NB4 (cell line): ENCODE results near the gene TRMT61B.

ENCODE experiments used
- DNase-seq: peaks from one replicate; pipeline ENCODE4 v3.0.0; 2010; ENCODE audit warnings: low read depth
- H3K4me3 ChIP-seq: one replicate; pipeline ENCODE4 v1.5.1; 2011; ENCODE audit warnings: mild to moderate bottlenecking, low read depth, low read length, moderate library complexity
- MYC ChIP-seq: IDR thresholded peaks from 2 replicates; pipeline ENCODE4 v1.6.1; 2011; ENCODE audit warnings: low read depth, low read length
- POLR2A ChIP-seq: IDR thresholded peaks from 2 replicates; pipeline ENCODE4 v1.6.1; 2011; ENCODE audit warnings: mild to moderate bottlenecking; ENCODE audit not compliant: insufficient read length; ENCODE audit errors: extremely low read depth
- TF ChIP-seq, protein P1 (sequence below): IDR thresholded peaks from 2 replicates; pipeline ENCODE4 v1.6.1; 2011; ENCODE audit warnings: low read depth, low read length
- TF ChIP-seq, protein P2 (sequence below): IDR thresholded peaks from one replicate; pipeline ENCODE4 v1.5.1; 2012; ENCODE audit warnings: low read depth, low read length

The TRMT61B gene

DNA sequence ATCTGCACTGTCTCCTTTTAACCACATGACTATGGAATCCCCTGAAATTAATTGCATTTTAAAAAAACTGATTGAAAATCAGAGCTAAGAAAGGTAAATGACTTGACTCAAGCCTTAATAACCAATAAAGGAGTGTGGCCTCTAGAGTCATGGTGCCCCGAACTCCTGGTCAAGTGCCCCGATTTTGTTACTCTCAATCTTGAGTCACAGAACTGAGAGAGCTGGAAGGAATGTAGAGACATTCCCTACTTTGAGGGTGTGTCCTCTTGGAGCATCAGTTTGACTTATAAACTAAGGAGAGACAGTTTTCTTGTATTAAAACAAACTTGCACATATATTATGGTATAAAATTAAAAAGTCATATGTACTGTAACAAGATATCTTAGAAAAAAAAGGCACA is 26.8 kb upstream of the TRMT61B start:
- peak overlapping the region; percentile 100 for H3K4me3 ChIP-seq
- DNase-seq, result no peak
- TF ChIP-seq, protein P1, sequence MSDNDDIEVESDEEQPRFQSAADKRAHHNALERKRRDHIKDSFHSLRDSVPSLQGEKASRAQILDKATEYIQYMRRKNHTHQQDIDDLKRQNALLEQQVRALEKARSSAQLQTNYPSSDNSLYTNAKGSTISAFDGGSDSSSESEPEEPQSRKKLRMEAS, result no peak
- no peak for TF ChIP-seq POLR2A
- TF ChIP-seq, protein P2, sequence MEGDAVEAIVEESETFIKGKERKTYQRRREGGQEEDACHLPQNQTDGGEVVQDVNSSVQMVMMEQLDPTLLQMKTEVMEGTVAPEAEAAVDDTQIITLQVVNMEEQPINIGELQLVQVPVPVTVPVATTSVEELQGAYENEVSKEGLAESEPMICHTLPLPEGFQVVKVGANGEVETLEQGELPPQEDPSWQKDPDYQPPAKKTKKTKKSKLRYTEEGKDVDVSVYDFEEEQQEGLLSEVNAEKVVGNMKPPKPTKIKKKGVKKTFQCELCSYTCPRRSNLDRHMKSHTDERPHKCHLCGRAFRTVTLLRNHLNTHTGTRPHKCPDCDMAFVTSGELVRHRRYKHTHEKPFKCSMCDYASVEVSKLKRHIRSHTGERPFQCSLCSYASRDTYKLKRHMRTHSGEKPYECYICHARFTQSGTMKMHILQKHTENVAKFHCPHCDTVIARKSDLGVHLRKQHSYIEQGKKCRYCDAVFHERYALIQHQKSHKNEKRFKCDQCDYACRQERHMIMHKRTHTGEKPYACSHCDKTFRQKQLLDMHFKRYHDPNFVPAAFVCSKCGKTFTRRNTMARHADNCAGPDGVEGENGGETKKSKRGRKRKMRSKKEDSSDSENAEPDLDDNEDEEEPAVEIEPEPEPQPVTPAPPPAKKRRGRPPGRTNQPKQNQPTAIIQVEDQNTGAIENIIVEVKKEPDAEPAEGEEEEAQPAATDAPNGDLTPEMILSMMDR, result no peak
- TF ChIP-seq MYC, result no peak

DNA sequence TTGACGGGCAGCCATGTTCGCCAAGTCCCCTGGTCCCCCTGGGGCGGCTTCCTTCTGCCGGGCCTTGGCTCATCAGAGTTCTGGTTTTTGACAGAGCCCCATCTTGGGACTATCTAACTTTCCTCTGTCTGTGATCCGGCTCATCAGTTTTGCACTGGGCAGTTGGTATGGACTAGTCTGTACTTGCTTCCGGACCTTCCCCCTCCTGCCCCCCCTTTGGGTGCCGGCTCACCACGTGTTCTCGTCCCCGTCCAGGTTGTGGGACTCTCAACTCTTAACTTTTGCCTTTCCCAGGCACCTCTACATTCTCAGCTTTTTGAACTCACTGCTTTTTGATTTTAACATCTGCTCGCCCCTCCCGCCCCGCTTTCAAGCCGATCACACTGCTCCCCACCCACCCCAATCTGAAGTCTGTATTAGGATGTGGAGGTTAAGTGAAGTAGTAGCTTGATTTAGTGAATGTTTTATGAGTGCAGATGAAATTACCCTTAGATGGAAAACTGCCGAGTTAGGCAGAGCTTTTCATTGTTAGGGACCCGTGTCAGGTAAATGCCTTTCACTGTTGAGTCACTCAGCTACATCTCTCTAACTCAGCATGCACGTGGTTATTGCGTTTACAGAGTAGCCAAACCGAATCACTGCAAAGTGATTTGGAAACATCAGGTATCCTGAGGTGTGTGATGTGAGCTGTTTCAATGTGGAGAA is 25.2 kb upstream of the TRMT61B start:
- peak; percentile 74 for DNase-seq
- H3K4me3 ChIP-seq, result peak overlapping the region; percentile 100
- TF ChIP-seq POLR2A (no peak), MYC (peak; percentile 76)
- TF ChIP-seq, protein P1, result peak; percentile 94

DNA sequence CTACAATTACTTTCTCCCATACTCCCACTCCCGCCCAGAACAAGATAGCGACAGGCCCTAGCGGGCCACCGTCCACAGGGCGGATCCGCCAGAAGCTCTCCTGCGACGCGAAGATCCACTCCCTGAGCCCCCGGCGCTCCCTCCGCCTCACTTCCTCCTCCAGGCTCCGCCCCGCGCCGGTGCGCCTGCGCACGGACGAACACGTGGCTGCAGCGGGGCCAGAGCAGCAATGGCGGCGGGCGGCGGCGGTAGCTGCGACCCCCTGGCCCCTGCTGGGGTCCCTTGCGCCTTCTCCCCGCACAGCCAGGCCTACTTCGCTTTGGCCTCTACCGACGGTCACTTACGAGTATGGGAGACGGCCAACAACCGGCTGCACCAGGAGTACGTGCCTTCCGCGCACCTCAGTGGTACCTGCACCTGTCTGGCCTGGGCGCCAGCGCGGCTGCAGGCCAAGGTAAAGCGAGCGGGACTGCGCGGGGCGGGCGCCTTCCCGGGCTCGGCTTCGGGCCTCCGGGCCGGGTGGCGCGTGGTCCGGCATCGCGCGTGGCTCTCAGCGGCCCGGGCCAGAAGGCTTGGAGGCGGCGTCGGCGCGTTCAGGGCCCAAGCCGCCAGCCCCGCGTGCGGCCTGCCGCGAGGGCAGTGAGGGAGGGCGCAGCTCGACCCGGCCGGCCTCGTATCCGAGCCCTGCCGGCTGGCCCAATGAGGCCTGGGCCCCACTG is 24.5 kb upstream of the TRMT61B start, which contains the start of gene WDR43:
WDR43 (plus strand) TSS at position 198 of the 719 bp plus-strand sequence; CDS start at position 230, 32 bp downstream.
- peak; percentile 99 for DNase-seq
- peak within 1 kb of the TSS; percentile 100 for H3K4me3 ChIP-seq
- TF ChIP-seq POLR2A (peak; percentile 81), MYC (peak; percentile 100)
- TF ChIP-seq, protein P1, result peak; percentile 99
- TF ChIP-seq, protein P2, result no peak

DNA sequence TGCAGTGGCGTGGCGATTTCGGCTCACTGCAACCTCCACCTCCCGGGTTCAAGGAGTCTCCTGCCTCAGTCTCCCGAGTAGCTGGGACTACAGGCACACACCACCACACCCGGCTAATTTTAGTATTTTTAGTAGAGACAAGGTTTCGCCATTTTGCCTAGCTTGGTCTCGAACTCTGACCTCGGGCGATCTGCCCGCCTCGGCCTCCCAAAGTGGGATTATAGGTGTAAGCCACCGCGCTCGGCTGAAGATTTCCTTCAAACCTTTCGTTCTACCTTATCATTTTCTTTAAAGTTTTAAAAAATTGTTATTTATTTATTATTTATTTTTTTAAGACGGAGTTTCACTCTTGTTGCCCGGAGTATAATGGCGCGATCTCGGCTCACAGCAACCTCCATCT is 23.4 kb upstream of the TRMT61B start:
- no peak for TF ChIP-seq MYC
- TF ChIP-seq, protein P1, result no peak
- TF ChIP-seq POLR2A, result no peak
- TF ChIP-seq, protein P2, result no peak
- H3K4me3 ChIP-seq, result peak overlapping the region; percentile 47
- no peak for DNase-seq

DNA sequence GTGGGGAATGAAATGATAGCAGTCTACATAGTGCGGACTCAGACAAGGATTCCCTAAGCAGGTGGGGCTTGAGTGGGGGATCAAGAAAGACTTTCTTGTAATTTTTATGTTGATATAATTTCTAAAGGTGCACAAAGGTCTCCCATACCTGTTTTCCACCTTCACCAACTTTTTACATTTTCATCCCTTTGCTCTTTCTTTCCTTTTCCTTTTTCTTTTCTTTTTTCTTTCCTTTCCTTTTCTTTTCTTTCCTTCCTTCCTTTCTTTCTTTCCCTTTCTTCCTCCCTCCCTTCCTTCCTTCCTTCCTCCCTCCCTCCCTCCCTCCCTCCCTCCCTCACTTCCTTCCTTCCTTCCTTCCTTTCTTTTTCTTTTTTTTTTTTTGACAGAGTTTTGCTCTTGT is 10.1 kb upstream of the TRMT61B start:
- no peak for DNase-seq
- no peak overlapping the region for H3K4me3 ChIP-seq
- TF ChIP-seq, protein P1, result no peak

DNA sequence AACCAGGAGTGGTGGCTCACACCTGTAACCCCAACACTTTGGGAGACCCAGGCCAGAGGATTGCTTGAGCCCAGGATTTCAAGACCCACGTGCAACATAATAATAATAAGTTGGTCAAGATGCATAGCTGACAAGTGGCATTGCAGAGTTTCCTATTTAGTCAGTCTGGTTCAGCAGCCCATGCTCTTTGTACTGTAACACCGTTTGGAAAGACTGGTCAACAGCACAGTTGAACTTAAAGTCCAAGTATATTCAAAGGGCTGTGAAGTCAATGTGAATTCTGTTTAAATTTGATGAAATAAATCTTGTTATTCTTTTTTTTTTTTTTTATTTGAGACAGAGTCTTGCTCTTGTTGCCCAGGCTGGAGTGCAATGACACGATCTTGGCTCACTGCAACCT is 1.5 kb upstream of the TRMT61B start:
- H3K4me3 ChIP-seq, result no peak overlapping the region

More for the DNA sequence above, 1.5 kb upstream of the TRMT61B start:
- no peak for TF ChIP-seq POLR2A
- TF ChIP-seq, protein P2, result no peak
- TF ChIP-seq, protein P1, result no peak
- TF ChIP-seq MYC, result no peak
- DNase-seq, result no peak
